ENCODE measurements around the gene CIITA.

DNA sequence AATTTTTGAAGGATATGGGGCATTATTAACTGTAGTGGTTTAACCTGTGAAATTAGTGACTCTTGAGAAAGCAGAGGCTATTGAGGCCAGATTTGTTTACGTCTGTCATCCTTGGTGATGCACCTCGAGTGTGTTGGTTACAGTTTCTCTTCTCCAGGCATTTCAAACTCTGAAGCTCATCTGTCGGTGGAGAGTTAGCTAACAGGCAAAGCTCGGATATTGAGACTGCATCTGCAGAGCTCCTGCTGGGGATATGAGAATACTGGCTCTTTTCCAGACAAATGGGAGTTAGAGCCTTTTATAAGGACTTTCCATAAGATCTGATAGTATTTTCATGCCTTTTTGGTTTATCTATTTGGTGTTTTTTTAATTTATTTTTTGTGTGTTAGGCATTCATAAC, 74.0 kb downstream of the CIITA start:
- TF ChIP-seq POLR2A (IDR thresholded peaks at IDR 0.05), result no peak
- TF ChIP-seq CTCF (IDR thresholded peaks at IDR 0.05), result no peak

Measured in heart left ventricle (tissue), 13 donors.